Measurements from ENCODE around the gene LTBR.

Gene LTBR

GRCh38 chr12:6423267-6424007, 39.5 kb downstream of the LTBR start:
- ChIA-PET POLR2A (interaction anchor here (0.7 to 1.3 kb wide), 4 partner anchors 40 to 97 kb away, joined by 3 to 4 read pairs (median 4); partner anchors contain the start of genes MRPL51 and VAMP1), CTCF (interaction anchor here (0.5 to 5.6 kb wide), 33 partner anchors 11 to 1522 kb away, joined by 3 to 73 read pairs (median 4); partner anchors contain the start of gene TNFRSF1A)
- H3K36me3 ChIP-seq (ENCODE audit: control insufficient read depth in 2 of 2, insufficient read depth in 1 of 2, low read length in 2 of 2), result no peaks in the 10 kb centered on the region
- H3K4me3 ChIP-seq (ENCODE audit: low read depth, low read length), result no peak overlapping the region
- H3K9me3 ChIP-seq (ENCODE audit: control insufficient read depth, insufficient read depth, low read depth, low read length), result no peaks in the 10 kb centered on the region
- H3K4me1 ChIP-seq (ENCODE audit: control insufficient read depth, insufficient read depth, low read length), result no peaks in the 10 kb centered on the region
- H3K27ac ChIP-seq (ENCODE audit: extremely low read depth, low read depth, low read length), result no peak overlapping the region
- TF ChIP-seq HOXD13 (CRISPR knock-in tag; IDR thresholded peaks at IDR 0.05; ENCODE audit: borderline replicate concordance) (no peak), ZNF558 (tag by site-specific recombination; IDR thresholded peaks at IDR 0.05) (no peak), INSM2 (tag by site-specific recombination; IDR thresholded peaks at IDR 0.05) (no peak), ZNF610 (tag by site-specific recombination; IDR thresholded peaks at IDR 0.05; ENCODE audit: borderline replicate concordance) (no peak), ZNF792 (tag by site-specific recombination; IDR thresholded peaks at IDR 0.05) (no peak), ZNF623 (tag by site-specific recombination; IDR thresholded peaks at IDR 0.05) (no peak), ZNF560 (tag by site-specific recombination; IDR thresholded peaks at IDR 0.05; ENCODE audit: borderline replicate concordance) (no peak), AEBP2 (tag by site-specific recombination; IDR thresholded peaks at IDR 0.05; ENCODE audit: borderline replicate concordance) (no peak), ZNF391 (tag by site-specific recombination; IDR thresholded peaks at IDR 0.05; ENCODE audit: borderline replicate concordance, low read depth) (0 out of 2 replicates have a peak, but pooled peaks have one; percentile 39), ZNF155 (tag by site-specific recombination; IDR thresholded peaks at IDR 0.05) (no peak), ATF2 (tag by site-specific recombination; IDR thresholded peaks at IDR 0.05; ENCODE audit: low read depth) (no peak), ZNF510 (tag by site-specific recombination; IDR thresholded peaks at IDR 0.05; ENCODE audit: insufficient replicate concordance) (no peak), ZBTB49 (tag by site-specific recombination; IDR thresholded peaks at IDR 0.05; ENCODE audit: low read depth) (no peak), ZNF214 (tag by site-specific recombination; IDR thresholded peaks at IDR 0.05; ENCODE audit: borderline replicate concordance) (no peak), ZNF184 (tag by site-specific recombination; IDR thresholded peaks at IDR 0.05) (no peak), ZNF362 (tag by site-specific recombination; IDR thresholded peaks at IDR 0.05) (no peak), ZNF548 (tag by site-specific recombination; IDR thresholded peaks at IDR 0.05) (no peak), ZNF174 (tag by site-specific recombination; IDR thresholded peaks at IDR 0.05) (no peak), ZNF426 (tag by site-specific recombination; IDR thresholded peaks at IDR 0.05) (no peak), ZNF660 (tag by site-specific recombination; IDR thresholded peaks at IDR 0.05) (peak; percentile 81; the same call in 1 of the 2 replicates), ZNF239 (tag by site-specific recombination; IDR thresholded peaks at IDR 0.05) (no peak), SP2 (tag by site-specific recombination; IDR thresholded peaks at IDR 0.05) (no peak), ZNF777 (tag by site-specific recombination; IDR thresholded peaks at IDR 0.05; ENCODE audit: borderline replicate concordance) (no peak), GLIS1 (tag by site-specific recombination; IDR thresholded peaks at IDR 0.05) (no peak), MEIS1 (CRISPR knock-in tag; IDR thresholded peaks at IDR 0.05; ENCODE audit: borderline replicate concordance) (no peak), ZNF175 (tag by site-specific recombination; IDR thresholded peaks at IDR 0.05) (no peak), ZNF530 (tag by site-specific recombination; IDR thresholded peaks at IDR 0.05; ENCODE audit: low read depth) (no peak), ZNF664 (tag by site-specific recombination; IDR thresholded peaks at IDR 0.05) (no peak), KLF9 (tag by site-specific recombination; IDR thresholded peaks at IDR 0.05; ENCODE audit: low read depth) (no peak)
